Measurements from ENCODE around the gene EHHADH.

- TF ChIP-seq CTCF (IDR thresholded peaks at IDR 0.05) = peak in 1 of 12 donors; percentile 18
- peak in 1 of 2 donors; percentile 56 for TF ChIP-seq POLR2A (IDR thresholded peaks at IDR 0.05)
These were observed at the start of gene EHHADH for GRCh38 chr3:185253645-185254410.

Measured in heart left ventricle (tissue), 13 donors.